KOPT-K1 (cell line): ENCODE data around the gene SUZ12.
"Not testable (repeated sequence)": the region's sequence is repeated elsewhere in the genome, so short reads cannot be mapped to it uniquely, and the experiment has no call there.

Experiments used
- H3K27ac ChIP-seq: fragments of 200-600 bp; sonication (generic); 2 replicates; pipeline ENCODE4 v1.5.1; 2016; ENCODE audit warnings: antibody characterized with exemption, mild to moderate bottlenecking, low read depth, low read length; ENCODE audit not compliant: poor library complexity, severe bottlenecking
- H3K36me3 ChIP-seq: fragments of 200-600 bp; sonication (generic); 2 replicates; pipeline ENCODE4 v1.5.1; 2017; ENCODE audit warnings: antibody characterized with exemption, mild to moderate bottlenecking, low read length, moderate library complexity; ENCODE audit not compliant: insufficient read depth
- H3K9me3 ChIP-seq: fragments of 200-600 bp; sonication (generic); 2 replicates; pipeline ENCODE4 v1.5.1; 2017; ENCODE audit warnings: antibody characterized with exemption, low read length, mild to moderate bottlenecking; ENCODE audit not compliant: insufficient read depth, poor library complexity, severe bottlenecking

SUZ12 gene

GRCh38 chr17:32007463-32008298, 70.9 kb downstream of the SUZ12 start:
- Histone ChIP-seq H3K9me3 (no peaks in the 10 kb centered on the region), H3K36me3 (peaks cover 12% of the 10 kb centered on the region; the same call in 1 of the 2 replicates), H3K27ac (peak overlapping the region; percentile 91)

GRCh38 chr17:32009262-32009542, 72.4 kb downstream of the SUZ12 start:
- Histone ChIP-seq H3K9me3 (no peaks in the 10 kb centered on the region), H3K36me3 (peaks cover 13% of the 10 kb centered on the region; the same call in 1 of the 2 replicates), H3K27ac (peak overlapping the region; percentile 91)

- H3K27ac ChIP-seq = no peak overlapping the region
- H3K36me3 ChIP-seq = peaks cover 13% of the 10 kb centered on the region; the same call in 1 of the 2 replicates
- no peaks in the 10 kb centered on the region for H3K9me3 ChIP-seq
Measured at GRCh38 chr17:32010114-32010513, 73.3 kb downstream of the SUZ12 start.

- no peak overlapping the region for H3K27ac ChIP-seq
- H3K36me3 ChIP-seq = peaks cover 44% of the 10 kb centered on the region
- H3K9me3 ChIP-seq = no peaks in the 10 kb centered on the region
Measured at GRCh38 chr17:32015245-32016013, 78.6 kb downstream of the SUZ12 start.

GRCh38 chr17:32016231-32016630, 79.4 kb downstream of the SUZ12 start:
- Histone ChIP-seq H3K27ac (no peak overlapping the region), H3K36me3 (peaks cover 52% of the 10 kb centered on the region)

GRCh38 chr17:32019228-32019627, 82.4 kb downstream of the SUZ12 start:
- H3K9me3 ChIP-seq = no peaks in the 10 kb centered on the region
- peaks cover 52% of the 10 kb centered on the region for H3K36me3 ChIP-seq
- no peak overlapping the region for H3K27ac ChIP-seq

More at GRCh38 chr17:32016231-32016630, 79.4 kb downstream of the SUZ12 start:
- H3K9me3 ChIP-seq = no peaks in the 10 kb centered on the region

- H3K36me3 ChIP-seq = peaks cover 53% of the 10 kb centered on the region
- H3K9me3 ChIP-seq = no peaks in the 10 kb centered on the region
- no peak overlapping the region for H3K27ac ChIP-seq
Measured at GRCh38 chr17:32020943-32021614, 84.3 kb downstream of the SUZ12 start.

GRCh38 chr17:32021615-32021955, 84.8 kb downstream of the SUZ12 start:
- no peaks in the 10 kb centered on the region for H3K9me3 ChIP-seq
- peaks cover 58% of the 10 kb centered on the region for H3K36me3 ChIP-seq
- peak overlapping the region; percentile 27 for H3K27ac ChIP-seq

GRCh38 chr17:32022554-32022953, 85.7 kb downstream of the SUZ12 start:
- Histone ChIP-seq H3K36me3 (peaks cover 58% of the 10 kb centered on the region), H3K27ac (peak overlapping the region; percentile 27)
- H3K9me3 ChIP-seq = not testable (repeated sequence)

GRCh38 chr17:32027271-32027670, 90.5 kb downstream of the SUZ12 start:
- not testable (repeated sequence) for H3K9me3 ChIP-seq, H3K27ac ChIP-seq
- H3K36me3 ChIP-seq = peaks cover 14% of the 10 kb centered on the region; the same call in 1 of the 2 replicates

GRCh38 chr17:32033223-32033622, 96.4 kb downstream of the SUZ12 start:
- Histone ChIP-seq H3K36me3 (peaks cover 54% of the 10 kb centered on the region), H3K27ac (no peak overlapping the region), H3K9me3 (no peaks in the 10 kb centered on the region)

- H3K9me3 ChIP-seq, H3K27ac ChIP-seq: not testable (repeated sequence)
- peaks cover 58% of the 10 kb centered on the region for H3K36me3 ChIP-seq
Measured at GRCh38 chr17:32033812-32034211, 97.0 kb downstream of the SUZ12 start.

- peaks cover 61% of the 10 kb centered on the region for H3K36me3 ChIP-seq
- H3K9me3 ChIP-seq, H3K27ac ChIP-seq: not testable (repeated sequence)
Measured at GRCh38 chr17:32040246-32040645, 103.4 kb downstream of the SUZ12 start.

- not testable (repeated sequence) for H3K9me3 ChIP-seq, H3K27ac ChIP-seq
- peaks cover 49% of the 10 kb centered on the region for H3K36me3 ChIP-seq
Measured at GRCh38 chr17:32041306-32041875, 104.6 kb downstream of the SUZ12 start.

GRCh38 chr17:32042266-32042665, 105.5 kb downstream of the SUZ12 start:
- not testable (repeated sequence) for H3K9me3 ChIP-seq, H3K27ac ChIP-seq
- peaks cover 41% of the 10 kb centered on the region for H3K36me3 ChIP-seq
